K562 (cell line): ENCODE data around the gene MLIP. TPM values are rescaled to one million over a fixed set of nuclear protein-coding genes. Genes with fewer than 3 reads are reported as not detected.

Experiments
- ATAC-seq: fragments of 200-7000 bp; cut with Tn5 transposase; 3 replicates; pipeline ENCODE4 v1.9.1; 2020; ENCODE audit warnings: moderate library complexity
- BruUV-seq: library from RNA; stranded (reverse); fragments of 400-500 nt; replicated peaks from 2 replicates; lab custom pipeline; 2021; lab: Mats Ljungman, UMichigan
- CTCF ChIA-PET: fragments of 300-600 bp; formaldehyde crosslinking; extraction: SDS; loops from one replicate; lab custom pipeline; 2021; ENCODE audit warnings: low intra/inter-chr PET ratio; lab: Yijun Ruan, JAX
- POLR2A ChIA-PET: fragments of 300-600, 350-650 bp; sonication (Branson Sonifier 250); formaldehyde crosslinking; extraction: SDS; loops from one replicate; lab custom pipeline; 2021; ENCODE audit warnings: antibody characterized with exemption, inconsistent platforms; lab: Yijun Ruan, JAX
- DNase-seq, 4 experiments: peaks; one replicate each; pipeline versions ENCODE4 v3.0.0 to v3.0.0-alpha.2; 2011 to 2018; ENCODE audit warnings: low spot score in 3 of 4, mixed read lengths in 3 of 4; ENCODE audit errors: extremely low read depth in 1 of 4
- FAIRE-seq: peaks from 2 replicates; lab custom pipeline; 2011; peaks lifted over from hg19 to GRCh38; lab: Jason Lieb, UNC
- H2AFZ ChIP-seq: 2 replicates; pipeline ENCODE4 v1.6.0; 2011; ENCODE audit warnings: low read depth, low read length, control low read depth, inconsistent platforms
- H3K27ac ChIP-seq: fragments of 200-600 bp; 3 replicates; pipeline ENCODE4 v1.8.0; 2011; ENCODE audit warnings: low read depth, mild to moderate bottlenecking, control low read depth, inconsistent platforms, low read length, moderate library complexity, mixed read lengths; ENCODE audit errors: extremely low read depth
- H3K27me3 ChIP-seq, 2 experiments: fragments of 300-600 bp in 1 of 2; 2 replicates in 1 of 2; 3 replicates in 1 of 2; pipeline versions ENCODE4 v1.6.0 to v1.8.0; 2011; ENCODE audit warnings: inconsistent platforms in 2 of 2, low read length in 2 of 2, mild to moderate bottlenecking in 1 of 2, mixed read lengths in 1 of 2, moderate library complexity in 1 of 2; ENCODE audit not compliant: control insufficient read depth in 2 of 2, insufficient read depth in 2 of 2
- H3K36me3 ChIP-seq: fragments of 300-600 bp; 3 replicates; pipeline ENCODE4 v1.8.0; 2011; ENCODE audit warnings: mild to moderate bottlenecking, low read length, inconsistent platforms; ENCODE audit not compliant: control insufficient read depth, insufficient read depth
- H3K4me1 ChIP-seq, 2 experiments: fragments of 200-600 bp in 1 of 2; replicated peaks in 1 of 2; 2 replicates in 1 of 2; 3 replicates in 1 of 2; pipeline versions ENCODE4 v1.5.1 to v1.8.0; 2011; ENCODE audit warnings: inconsistent platforms in 2 of 2, low read length in 2 of 2, mild to moderate bottlenecking in 1 of 2, mixed read lengths in 1 of 2, moderate library complexity in 1 of 2; ENCODE audit not compliant: control insufficient read depth in 2 of 2, insufficient read depth in 2 of 2
- H3K4me2 ChIP-seq: 2 replicates; pipeline ENCODE4 v1.6.1; 2011; ENCODE audit warnings: low read length, control low read depth, inconsistent platforms, mixed read lengths; ENCODE audit not compliant: insufficient read depth
- H3K4me3 ChIP-seq: fragments of 200-600 bp; sonication (generic), shearing (Covaris generic); 2 replicates; pipeline ENCODE4 v1.5.1; 2016; ENCODE audit warnings: control low read depth, inconsistent platforms
- H3K79me2 ChIP-seq: fragments of 200-600 bp; 3 replicates; pipeline ENCODE4 v1.8.0; 2011; ENCODE audit warnings: low read length, inconsistent platforms; ENCODE audit not compliant: control insufficient read depth, insufficient read depth
- H3K9ac ChIP-seq, 2 experiments: 2 replicates each; pipeline versions ENCODE4 v1.6.0 to v1.6.1; 2011; ENCODE audit warnings: low read depth in 2 of 2, low read length in 2 of 2, control low read depth in 1 of 2, inconsistent platforms in 1 of 2, mild to moderate bottlenecking in 1 of 2, mixed read lengths in 1 of 2; ENCODE audit not compliant: insufficient read depth in 1 of 2
- H3K9me1 ChIP-seq: one replicate; pipeline ENCODE4 v1.6.0; 2011; ENCODE audit warnings: inconsistent platforms, mild to moderate bottlenecking, low read length, moderate library complexity; ENCODE audit not compliant: control insufficient read depth, insufficient read depth
- H3K9me3 ChIP-seq: replicated peaks from 2 replicates; pipeline ENCODE4 v1.5.1; 2011; ENCODE audit warnings: low read depth, low read length, inconsistent platforms; ENCODE audit not compliant: control insufficient read depth, insufficient read depth
- H4K20me1 ChIP-seq: replicated peaks from 2 replicates; pipeline ENCODE4 v1.6.1; 2011; ENCODE audit warnings: low read length, inconsistent platforms, mixed read lengths; ENCODE audit not compliant: control insufficient read depth, insufficient read depth
- ARID3B ChIP-seq: fragments of 250-450 bp; sonication (Bioruptor Pico); IDR thresholded peaks from 2 replicates; pipeline ENCODE4 v1.4.0; 2020; ENCODE audit warnings: borderline replicate concordance
- CTCF ChIP-seq, 3 experiments: IDR thresholded peaks in 2 of 3; conservative IDR thresholded peaks in 1 of 3; 2 replicates each; pipeline ENCODE4 v1.5.1; 2011 to 2012; ENCODE audit warnings: low read length in 3 of 3, mild to moderate bottlenecking in 3 of 3, control low read depth in 2 of 3, improper control_type of control experiment in 1 of 3, inconsistent platforms in 1 of 3, low read depth in 1 of 3, mixed read lengths in 1 of 3, moderate library complexity in 1 of 3; ENCODE audit not compliant: insufficient read depth in 2 of 3
- FOSL1 ChIP-seq: fragments of 200-800 bp; sonication (Bioruptor generic); conservative IDR thresholded peaks from 2 replicates; pipeline ENCODE4 v1.6.1; 2016; ENCODE audit warnings: missing genetic modification characterization, missing compliant biosample characterization
- SMARCA5 ChIP-seq: fragments of 450-650 bp; IDR thresholded peaks from 2 replicates; pipeline ENCODE4 v1.6.1; 2016
- ZNF778 ChIP-seq: fragments of 450-650 bp; formaldehyde crosslinking; IDR thresholded peaks from 2 replicates; pipeline ENCODE4 v1.4.0; 2020; ENCODE audit warnings: mild to moderate bottlenecking, moderate library complexity
- WGBS: fragments of 100-300 bp; shearing (Covaris generic); methylation state at CpG from one replicate; pipeline ENCODE4 v1.1.6; 2016; ENCODE audit warnings: low coverage, mixed read lengths; ENCODE audit not compliant: insufficient coverage; ENCODE audit errors: missing lambda C conversion rate; 5-methylcytosine and 5-hydroxymethylcytosine counted together
- in situ Hi-C: fragments of 300-500 bp; cut with MboI; formaldehyde crosslinking; loops from 4 replicates; pipeline ENCODE4 v1.15.0; 2018; ENCODE audit warnings: inconsistent platforms, mixed read lengths
- intact Hi-C: fragments of 100-400 bp; cut with micrococcal nuclease; formaldehyde crosslinking; loops from 2 replicates; pipeline ENCODE4 v1.14.2; 2022
- polyA plus RNA-seq, 8 experiments: library from polyadenylated mRNA; depleted of rRNA in 4 of 8; stranded (reverse) in 5 of 8; unstranded in 3 of 8; fragments of >200 nt; fragmentation: Nextera tagmentation in 2 of 8; fragmentation: Illumina TruSeq in 1 of 8; extraction: Ambion mirVana in 2 of 8; extraction: Trizol in 1 of 8; gene quantifications; 2 replicates each; pipeline versions ENCODE4 v1.2.1 to v1.2.3, GENCODE V29; 2011 to 2014; ENCODE audit warnings: inconsistent platforms in 1 of 8, missing spikeins in 1 of 8
- total RNA-seq, 7 experiments: library from RNA; depleted of rRNA in 6 of 7; stranded (reverse); fragments of >200 nt in 6 of 7; fragmentation: Illumina TruSeq in 2 of 7; extraction: Trizol in 2 of 7; gene quantifications; 2 replicates each; pipeline versions ENCODE4 v1.2.1 to v1.2.3, GENCODE V29; 2011 to 2021; ENCODE audit warnings: low replicate concordance in 1 of 7

The MLIP gene
- total and polyA plus RNA-seq, 9 of the 15 experiments (the other 6 are each of a cell fraction or from before 2014, with no cell fraction given) = not detected

- WGBS = 0% methylated on average over 4 of the region's 4 CpGs
- no peaks in the 10 kb centered on the region for H3K9me1 ChIP-seq
- ATAC-seq (no peak), FAIRE-seq (peak; percentile 32), DNase-seq (no peak)
- ChIA-PET POLR2A (no interaction called here), CTCF (no interaction called here)
- H3K9ac ChIP-seq = no peak overlapping the region
- no peaks in the 10 kb centered on the region for H3K36me3 ChIP-seq
- intact Hi-C loops = no loop called here
- no peak overlapping the region for H3K4me3 ChIP-seq
- BruUV-seq = no TSS peak
- no peaks in the 10 kb centered on the region for H3K79me2 ChIP-seq
- no peak overlapping the region for H3K27ac ChIP-seq
- no peaks in the 10 kb centered on the region for H3K27me3 ChIP-seq
- no peaks in the 10 kb centered on the region for H3K4me1 ChIP-seq
- H2AFZ ChIP-seq = no peak overlapping the region
- in situ Hi-C loops = no loop called here
- no peaks in the 10 kb centered on the region for H3K9me3 ChIP-seq
- no peak overlapping the region for H3K4me2 ChIP-seq
- no peaks in the 10 kb centered on the region for H4K20me1 ChIP-seq
- TF ChIP-seq FOSL1 (tag) = no peak
- TF ChIP-seq CTCF (IDR thresholded peaks at IDR 0.05 in 2 of 3, conservative IDR thresholded peaks at IDR 0.05 in 1 of 3; ENCODE audit: insufficient read depth in 2 of 3, low read depth in 1 of 3, low read length in 3 of 3) = no peak
- no peak for TF ChIP-seq SMARCA5
- no peak for TF ChIP-seq ARID3B (CRISPR knock-in tag)
- no peak for TF ChIP-seq ZNF778
Observed at GRCh38 chr6:54315656-54316055, 204.4 kb downstream of the MLIP start.

Other genes with a start within 250 kb of the MLIP start
- gene TINAG, start 197.0 kb downstream of the MLIP start, total RNA-seq (2014; rRNA removed) = not detected in 2 replicates
- gene TINAG, start 197.0 kb downstream of the MLIP start, total RNA-seq (2014; rRNA removed; fragmentation: Illumina TruSeq; extraction: Trizol) = not detected in 2 replicates
- not detected in 2 replicates for gene TINAG, start 197.0 kb downstream of the MLIP start, total RNA-seq (2015; rRNA removed; fragmentation: Illumina TruSeq; extraction: Trizol)
- not detected in 2 replicates for gene TINAG, start 197.0 kb downstream of the MLIP start, total RNA-seq (2021)
- gene TINAG, start 197.0 kb downstream of the MLIP start, polyA plus RNA-seq (2011; rRNA removed) = not detected in 2 replicates
- gene TINAG, start 197.0 kb downstream of the MLIP start, polyA plus RNA-seq (2014; fragmentation: Illumina TruSeq; extraction: Trizol) = not detected in 2 replicates
- not detected for gene TINAG, start 197.0 kb downstream of the MLIP start, polyA plus RNA-seq (2014; fragmentation: Nextera tagmentation; extraction: Ambion mirVana)
- not detected in 2 replicates for gene TINAG, start 197.0 kb downstream of the MLIP start, polyA plus RNA-seq (2014; rRNA removed)